ENCODE data around the gene ANKRD39. TPM values are rescaled to one million over a fixed set of nuclear protein-coding genes. Genes with fewer than 3 reads are reported as not detected.
"Not testable (repeated sequence)": the region's sequence is repeated elsewhere in the genome, so short reads cannot be mapped to it uniquely, and the experiment has no call there.

ANKRD39 gene
- polyA plus RNA-seq, 6 donors from 2014 or later = 7.3 to 22.8 (median 20.0) TPM

DNA sequence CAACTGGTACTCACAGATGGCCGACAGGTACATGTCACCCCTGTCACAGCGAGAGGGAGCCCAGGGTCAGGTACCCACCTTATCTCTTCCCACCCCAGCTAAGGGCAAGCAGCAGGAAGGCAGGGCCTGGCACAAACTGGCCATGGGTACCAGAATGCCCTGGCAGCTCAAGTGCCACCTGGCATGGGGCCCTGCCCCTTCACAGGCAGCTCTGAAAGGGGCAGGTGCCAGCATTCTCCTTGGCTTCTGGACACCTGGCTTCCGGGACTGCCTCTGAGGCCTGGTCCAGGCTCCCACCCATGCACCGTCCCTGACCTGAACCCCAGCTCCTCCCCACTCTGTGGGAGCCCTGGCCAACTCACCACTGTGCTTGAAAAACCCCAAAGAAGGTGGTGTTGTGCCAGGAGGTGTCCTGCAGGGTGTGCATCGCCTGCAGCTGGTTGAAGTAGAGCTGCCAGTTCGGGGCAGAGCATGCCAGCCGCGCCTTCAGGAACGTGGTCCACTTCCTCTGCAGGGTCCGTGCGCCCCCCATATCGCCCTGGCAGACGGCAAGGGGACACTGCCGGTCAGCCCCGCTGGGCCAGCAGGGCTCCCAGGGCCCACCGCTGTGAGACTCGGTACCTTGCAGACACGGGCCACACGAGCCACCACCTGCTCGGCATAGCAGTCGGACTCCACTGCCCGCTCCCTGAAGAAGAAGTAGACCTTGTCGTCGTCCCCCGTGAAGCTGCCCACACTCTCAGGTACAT is 6.7 kb upstream of the ANKRD39 start:
- H3K27me3 Mint-ChIP-seq = peaks cover 14 to 50% (median 27%) of the 10 kb centered on the region in 3 donors
- no peaks in the 10 kb centered on the region for H3K9me3 Mint-ChIP-seq
- ATAC-seq (ENCODE audit: low read depth in 2 of 2) = no peak
- H3K4me3 Mint-ChIP-seq = no peak overlapping the region
- peaks cover 7 to 21% (median 17%) of the 10 kb centered on the region in 3 donors for H3K4me1 Mint-ChIP-seq
- no peaks in the 10 kb centered on the region for H3K36me3 Mint-ChIP-seq
- no peak for DNase-seq
- H3K27ac Mint-ChIP-seq = no peak overlapping the region

DNA sequence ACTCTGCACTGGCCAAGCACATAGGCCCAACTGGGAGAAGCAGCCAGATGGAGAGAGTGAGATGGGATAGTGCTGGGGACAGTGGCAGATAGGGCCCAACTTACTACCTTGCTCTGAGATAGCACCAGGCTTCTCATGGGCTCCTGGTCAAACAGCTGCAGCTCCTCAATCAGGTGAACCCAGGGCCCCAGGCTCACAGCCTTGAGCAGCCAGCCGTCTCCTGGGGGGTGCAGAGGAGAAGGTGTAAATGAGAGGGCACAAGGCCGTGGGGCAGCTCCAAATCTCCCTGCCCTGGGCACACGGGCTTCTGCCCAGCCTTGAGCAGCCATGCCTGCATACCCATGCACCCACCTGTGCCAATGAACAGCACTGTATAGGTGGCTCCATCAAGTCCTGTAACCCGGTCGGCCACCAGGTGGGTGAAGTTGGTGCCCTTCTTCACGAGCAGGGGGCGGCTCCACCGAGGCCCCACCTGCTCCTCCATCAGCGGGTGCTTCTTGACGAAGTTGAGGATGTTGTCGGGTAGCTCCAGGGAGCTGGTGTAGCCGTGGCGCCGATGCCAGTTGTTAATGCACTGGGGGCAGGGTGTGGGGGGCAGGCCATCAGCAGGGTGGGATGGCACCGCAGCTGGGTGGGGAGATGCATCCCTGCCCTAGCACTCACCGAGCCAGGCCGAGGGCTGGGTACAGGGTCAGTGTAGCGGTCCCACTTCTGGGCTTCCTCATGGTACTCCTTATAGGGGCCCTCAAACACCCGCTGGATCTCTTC is 5.9 kb upstream of the ANKRD39 start:
- no peak for ATAC-seq (ENCODE audit: low read depth in 2 of 2)
- Mint-ChIP-seq H3K27me3 (peaks cover 14 to 50% (median 27%) of the 10 kb centered on the region in 3 donors), H3K4me1 (peaks cover 7 to 28% (median 19%) of the 10 kb centered on the region in 3 donors), H3K36me3 (no peaks in the 10 kb centered on the region), H3K27ac (peak overlapping the region in 2 of 6 donors; percentile 44 to 80), H3K9me3 (no peaks in the 10 kb centered on the region), H3K4me3 (no peak overlapping the region)
- DNase-seq = no peak

GRCh38 chr2:96863056-96863455 is 5.2 kb upstream of the ANKRD39 start:
- not testable (repeated sequence) for ATAC-seq (ENCODE audit: low read depth in 2 of 2); H3K36me3 Mint-ChIP-seq; H3K9me3 Mint-ChIP-seq; DNase-seq
- peaks cover 4 to 28% (median 17%) of the 10 kb centered on the region in 3 donors for H3K4me1 Mint-ChIP-seq
- H3K27ac Mint-ChIP-seq = peak overlapping the region in 1 of 6 donors; percentile 44
- H3K27me3 Mint-ChIP-seq = peaks cover 12 to 46% (median 26%) of the 10 kb centered on the region in 3 donors
- peak overlapping the region in 1 of 8 donors; percentile 37 for H3K4me3 Mint-ChIP-seq

DNA sequence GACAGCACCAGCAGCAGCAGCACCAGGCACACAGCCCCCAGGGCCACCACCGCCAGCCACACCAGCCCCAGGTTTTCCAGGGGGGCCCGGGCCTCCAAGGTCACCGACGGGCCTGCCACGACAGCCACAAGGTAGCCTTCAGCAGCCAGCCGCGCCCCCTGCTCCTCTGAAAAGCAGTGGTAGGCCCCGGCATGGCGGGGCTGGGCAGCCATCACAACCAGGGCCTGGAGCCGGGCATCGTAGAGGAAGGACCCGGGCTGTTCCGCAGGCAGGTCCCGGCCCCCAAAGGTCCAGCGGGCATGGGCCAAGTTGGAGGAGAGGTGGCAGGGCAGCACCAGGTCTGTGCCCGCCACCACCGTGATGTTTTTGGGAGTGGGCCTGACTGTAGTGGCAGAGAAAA is 3.3 kb upstream of the ANKRD39 start:
- ATAC-seq (ENCODE audit: low read depth in 2 of 2) (no peak), DNase-seq (no peak)
- Mint-ChIP-seq H3K27me3 (peaks cover 6 to 26% (median 9%) of the 10 kb centered on the region in 3 donors), H3K4me3 (peak overlapping the region in 1 of 8 donors; percentile 24), H3K27ac (no peak overlapping the region), H3K4me1 (peaks cover 11 to 28% (median 16%) of the 10 kb centered on the region in 3 donors), H3K36me3 (no peaks in the 10 kb centered on the region), H3K9me3 (no peaks in the 10 kb centered on the region)

DNA sequence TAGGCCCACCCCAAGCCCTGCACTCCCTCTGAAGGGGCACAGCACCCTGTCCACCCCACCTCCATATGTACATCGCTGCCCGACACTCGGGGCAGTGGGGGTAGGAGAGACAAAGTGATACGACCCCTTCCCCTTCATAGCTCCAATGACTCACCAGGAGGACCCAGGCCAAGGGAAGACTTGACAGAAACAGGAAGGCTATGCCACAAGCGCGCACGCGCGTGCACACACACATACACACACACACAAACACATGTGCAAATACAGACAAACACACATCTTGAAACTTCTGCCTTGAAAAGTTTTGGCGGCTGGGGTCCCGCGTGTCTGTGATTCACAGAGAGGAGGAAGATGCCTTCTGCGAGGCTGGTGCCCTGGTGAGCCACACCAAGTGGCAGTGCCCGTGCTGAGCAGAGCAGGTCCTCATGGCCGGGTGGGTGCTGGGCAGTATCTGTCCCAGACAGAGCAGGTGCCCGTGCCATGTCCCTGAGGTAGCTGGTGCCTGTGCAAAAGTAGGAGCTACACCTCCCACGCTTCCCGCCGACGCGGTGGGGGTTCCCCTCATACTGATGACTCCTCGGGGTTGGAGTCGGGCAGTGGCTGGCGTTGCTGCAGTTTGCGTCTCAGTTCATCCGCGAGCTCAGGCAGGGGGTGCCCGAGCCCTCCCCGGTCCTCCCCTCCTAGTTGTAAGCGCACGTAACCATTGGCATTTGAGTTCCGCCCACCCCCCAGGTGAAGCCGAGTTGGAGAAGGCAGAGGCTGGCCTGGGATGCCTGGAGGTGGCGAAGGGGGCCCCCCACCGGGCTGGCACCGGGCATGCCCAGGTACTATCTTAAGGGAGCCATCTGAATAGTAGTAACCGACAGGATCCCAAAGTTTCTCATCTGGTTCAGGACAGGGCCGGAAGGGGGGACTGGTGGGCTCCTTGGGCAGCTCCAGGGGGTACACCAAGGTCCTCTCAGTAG is 2.5 kb upstream of the ANKRD39 start:
- ATAC-seq (ENCODE audit: low read depth in 2 of 2) (no peak), DNase-seq (no peak)
- H3K27me3 Mint-ChIP-seq = peaks cover 2 to 19% (median 6%) of the 10 kb centered on the region in 3 donors
- peak overlapping the region in 1 of 6 donors; percentile 39 for H3K27ac Mint-ChIP-seq
- H3K4me3 Mint-ChIP-seq = peak overlapping the region in 1 of 8 donors; percentile 90
- H3K4me1 Mint-ChIP-seq = peaks cover 11 to 28% (median 21%) of the 10 kb centered on the region in 3 donors
- no peaks in the 10 kb centered on the region for H3K36me3 Mint-ChIP-seq
- no peaks in the 10 kb centered on the region for H3K9me3 Mint-ChIP-seq

DNA sequence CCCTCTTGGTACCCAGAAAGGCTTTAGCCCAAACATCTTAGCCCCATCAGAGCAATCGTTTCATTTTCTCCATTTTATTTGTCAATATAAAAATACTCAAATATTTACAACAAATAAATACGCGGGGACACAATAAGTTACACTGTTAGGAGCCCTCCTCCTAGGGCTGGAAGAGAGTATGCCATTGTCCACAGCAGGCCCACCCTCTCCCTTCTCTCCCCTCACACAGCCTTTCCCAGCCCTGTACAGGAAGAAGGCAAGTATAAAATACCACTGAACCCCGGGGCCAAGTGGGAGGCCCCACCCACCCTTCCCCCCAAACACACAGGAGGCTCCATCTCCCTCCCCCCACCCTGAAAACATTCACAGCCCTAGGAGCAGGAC is 1.9 kb upstream of the ANKRD39 start:
- Mint-ChIP-seq H3K27ac (peak overlapping the region in 2 of 6 donors; percentile 72 to 90), H3K27me3 (peaks cover 0 to 12% (median 6%) of the 10 kb centered on the region in 3 donors), H3K9me3 (no peaks in the 10 kb centered on the region), H3K4me1 (peaks cover 15 to 28% (median 25%) of the 10 kb centered on the region in 3 donors), H3K4me3 (peak overlapping the region in 6 of 8 donors; percentile 87 to 94 (median 89)), H3K36me3 (no peaks in the 10 kb centered on the region)
- ATAC-seq (ENCODE audit: low read depth in 2 of 2) = no peak
- no peak for DNase-seq

- DNase-seq (no peak), ATAC-seq (ENCODE audit: low read depth in 2 of 2) (no peak)
- peak overlapping the region in 3 of 6 donors; percentile 72 to 90 (median 87) for H3K27ac Mint-ChIP-seq
- H3K4me3 Mint-ChIP-seq = peak overlapping the region; percentile 84 to 94 (median 89)
- H3K4me1 Mint-ChIP-seq = peaks cover 15 to 28% (median 28%) of the 10 kb centered on the region in 3 donors
- peaks cover 0 to 9% (median 6%) of the 10 kb centered on the region in 3 donors for H3K27me3 Mint-ChIP-seq
- no peaks in the 10 kb centered on the region for H3K36me3 Mint-ChIP-seq
- no peaks in the 10 kb centered on the region for H3K9me3 Mint-ChIP-seq
Measured at GRCh38 chr2:96859099-96859649, 1.4 kb upstream of the ANKRD39 start.

DNA sequence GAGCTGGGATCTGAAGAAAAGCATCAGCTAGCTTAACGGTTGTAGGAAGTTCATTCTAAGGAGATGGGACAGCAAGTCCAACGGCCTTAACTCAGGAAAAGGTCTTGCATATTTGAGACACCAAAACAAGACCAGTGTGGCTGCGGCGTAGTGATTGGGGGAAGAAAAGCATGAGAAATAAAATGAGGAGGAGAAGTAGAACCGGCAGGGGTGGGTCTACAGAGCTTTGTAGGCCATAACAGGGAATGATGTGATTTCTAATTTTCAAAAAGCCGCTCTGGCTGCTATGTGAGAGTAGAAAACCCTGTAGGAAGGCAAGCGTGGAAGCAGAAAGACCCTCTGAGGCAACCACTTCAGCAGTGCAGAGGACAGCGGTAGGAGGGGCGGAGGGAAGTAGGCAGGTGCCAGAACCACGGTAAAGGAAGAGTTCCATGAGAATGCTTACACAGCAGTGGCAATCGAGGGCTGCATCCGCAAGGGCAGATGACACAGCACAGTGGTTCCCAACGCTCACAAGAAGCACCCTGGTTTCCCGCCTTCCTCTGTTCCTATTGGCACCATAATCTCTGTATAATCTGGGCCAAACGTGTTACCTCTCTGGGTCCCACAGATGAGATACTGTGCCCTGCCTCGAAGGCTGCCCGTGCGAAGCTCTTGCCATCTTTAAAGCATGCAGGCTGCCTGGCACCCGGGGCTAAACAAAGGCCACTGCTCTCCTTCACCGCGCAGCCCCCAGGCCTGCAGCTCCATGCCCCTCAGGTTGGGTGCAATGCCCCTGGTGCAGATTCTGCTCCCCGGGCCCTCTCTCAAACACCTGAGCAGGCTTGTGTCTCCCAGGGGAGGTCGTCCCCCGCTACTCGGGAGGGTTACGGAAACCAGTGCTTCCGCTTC is 795 bp downstream of the ANKRD39 start:
- Mint-ChIP-seq H3K27me3 (peaks cover 0 to 4% (median 0%) of the 10 kb centered on the region in 3 donors), H3K4me3 (peak overlapping the region; percentile 84 to 94 (median 90)), H3K9me3 (no peaks in the 10 kb centered on the region), H3K36me3 (peaks cover 0 to 11% of the 10 kb centered on the region in 2 donors), H3K27ac (peak overlapping the region; percentile 37 to 90 (median 84)), H3K4me1 (peaks cover 15 to 29% (median 28%) of the 10 kb centered on the region in 3 donors)
- DNase-seq (no peak), ATAC-seq (ENCODE audit: low read depth in 2 of 2) (no peak)

GRCh38 chr2:96853321-96853720 is 4.5 kb downstream of the ANKRD39 start:
- H3K4me3 Mint-ChIP-seq = no peak overlapping the region
- H3K27me3 Mint-ChIP-seq = no peaks in the 10 kb centered on the region
- ATAC-seq (ENCODE audit: low read depth in 2 of 2) = no peak
- no peak for DNase-seq
- peaks cover 0 to 11% of the 10 kb centered on the region in 2 donors for H3K36me3 Mint-ChIP-seq
- no peak overlapping the region for H3K27ac Mint-ChIP-seq
- no peaks in the 10 kb centered on the region for H3K9me3 Mint-ChIP-seq
- peaks cover 15 to 26% (median 18%) of the 10 kb centered on the region in 3 donors for H3K4me1 Mint-ChIP-seq

DNA sequence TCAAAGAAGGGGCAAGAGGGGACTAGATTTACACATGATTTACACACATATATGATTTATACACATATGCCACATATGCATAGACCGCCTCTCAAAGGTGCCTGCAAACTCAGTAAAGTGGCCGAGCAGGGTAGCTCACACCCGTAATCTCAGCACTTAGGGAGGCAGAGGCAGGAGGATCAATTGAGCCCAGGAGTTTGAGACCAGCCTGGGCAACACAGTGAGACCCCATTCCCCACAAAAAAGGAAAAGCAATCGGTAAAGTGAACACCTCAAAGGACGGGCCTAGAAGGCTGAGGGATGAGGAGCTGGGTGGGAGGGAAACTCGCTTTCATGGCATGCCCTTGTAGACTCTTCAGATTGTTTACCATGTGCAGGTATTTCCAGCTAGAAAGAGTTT is 5.1 kb downstream of the ANKRD39 start:
- no peaks in the 10 kb centered on the region for H3K9me3 Mint-ChIP-seq
- DNase-seq (no peak), ATAC-seq (ENCODE audit: low read depth in 2 of 2) (no peak)
- H3K4me3 Mint-ChIP-seq = peak overlapping the region in 1 of 8 donors; percentile 17
- no peak overlapping the region for H3K27ac Mint-ChIP-seq
- no peaks in the 10 kb centered on the region for H3K27me3 Mint-ChIP-seq
- peaks cover 0 to 11% of the 10 kb centered on the region in 2 donors for H3K36me3 Mint-ChIP-seq
- peaks cover 15 to 26% (median 15%) of the 10 kb centered on the region in 3 donors for H3K4me1 Mint-ChIP-seq

DNA sequence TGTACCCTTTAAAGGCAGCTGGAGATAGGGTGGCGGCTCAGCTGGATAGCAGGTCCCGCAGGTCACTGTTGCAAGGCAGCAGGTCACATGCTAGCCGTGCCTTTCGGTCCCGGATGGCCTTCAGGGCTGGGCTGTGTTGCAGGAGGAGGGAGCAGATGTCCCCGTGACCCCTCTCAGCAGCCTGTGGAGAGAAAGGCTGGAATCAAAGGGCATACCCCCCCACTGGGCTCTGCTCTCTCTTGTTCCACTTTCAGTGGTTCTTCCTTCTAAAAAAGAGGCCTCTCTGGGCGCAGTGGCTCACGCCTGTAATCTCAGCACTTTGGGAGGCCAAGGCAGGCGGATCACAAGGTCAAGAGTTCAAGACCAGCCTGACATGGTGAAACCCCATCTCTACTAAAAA is 9.6 kb downstream of the ANKRD39 start:
- Mint-ChIP-seq H3K36me3 (peaks cover 0 to 9% of the 10 kb centered on the region in 2 donors), H3K4me3 (no peak overlapping the region), H3K4me1 (peaks cover 3 to 9% (median 5%) of the 10 kb centered on the region in 3 donors), H3K27ac (no peak overlapping the region), H3K27me3 (no peaks in the 10 kb centered on the region), H3K9me3 (no peaks in the 10 kb centered on the region)
- no peak for DNase-seq
- ATAC-seq (ENCODE audit: low read depth in 2 of 2) = no peak

DNA sequence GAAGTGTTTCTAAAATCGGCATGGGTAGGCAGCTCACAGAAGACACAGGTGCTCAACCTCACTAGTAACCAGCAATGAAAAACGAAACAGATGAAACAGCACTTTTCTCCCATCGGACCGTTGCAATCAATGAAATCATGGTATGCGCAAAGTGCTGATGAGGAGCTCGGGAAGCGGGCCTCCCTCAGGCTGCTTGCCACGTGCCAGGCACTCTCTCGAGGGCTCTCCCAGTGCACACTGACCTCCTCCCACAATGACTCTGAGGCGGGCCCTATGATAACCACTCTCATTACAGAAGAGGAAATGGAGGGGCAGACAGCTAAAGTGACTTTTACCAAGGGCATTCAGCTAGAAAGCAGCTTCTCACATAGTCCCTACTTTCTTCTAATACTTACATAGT is 10.2 kb downstream of the ANKRD39 start:
- H3K27me3 Mint-ChIP-seq = no peaks in the 10 kb centered on the region
- H3K9me3 Mint-ChIP-seq = no peaks in the 10 kb centered on the region
- H3K4me3 Mint-ChIP-seq = no peak overlapping the region
- ATAC-seq (ENCODE audit: low read depth in 2 of 2) = no peak
- peaks cover 0 to 2% of the 10 kb centered on the region in 2 donors for H3K36me3 Mint-ChIP-seq
- H3K27ac Mint-ChIP-seq = no peak overlapping the region
- DNase-seq = no peak
- peaks cover 5 to 12% (median 6%) of the 10 kb centered on the region in 3 donors for H3K4me1 Mint-ChIP-seq

Measured in naive B cell (primary cell).